Stimulated activated CD4-positive, alpha-beta T cell treated with anti-CD3 and anti-CD28 coated beads, Interleukin-4, amount 100 ng/mL, for 1 hour (primary cell): ENCODE results near the gene GRID2.
"Not testable (repeated sequence)": the region's sequence is repeated elsewhere in the genome, so short reads cannot be mapped to it uniquely, and the experiment has no call there.

Experiments used
- DNase-seq: peaks from one replicate; pipeline ENCODE4 v3.0.0-alpha.2; 2020

GRID2 gene

GRCh38 chr4:93348896-93349295, 1045.1 kb downstream of the GRID2 start:
- no peak for DNase-seq

- no peak for DNase-seq
Observed at GRCh38 chr4:93351846-93352245, 1048.1 kb downstream of the GRID2 start.

- DNase-seq = no peak
Observed at GRCh38 chr4:93355411-93355810, 1051.6 kb downstream of the GRID2 start.

- DNase-seq = no peak
Observed at GRCh38 chr4:93359586-93359985, 1055.8 kb downstream of the GRID2 start.

- DNase-seq = not testable (repeated sequence)
Observed at GRCh38 chr4:93366169-93366755, 1062.5 kb downstream of the GRID2 start.

- no peak for DNase-seq
Observed at GRCh38 chr4:93368968-93369367, 1065.2 kb downstream of the GRID2 start.

- DNase-seq = no peak
Observed at GRCh38 chr4:93370256-93370655, 1066.5 kb downstream of the GRID2 start.

GRCh38 chr4:93373893-93374860, 1070.4 kb downstream of the GRID2 start:
- no peak for DNase-seq

- DNase-seq = no peak
Observed at GRCh38 chr4:93384241-93384640, 1080.5 kb downstream of the GRID2 start.

- no peak for DNase-seq
Observed at GRCh38 chr4:93384887-93385286, 1081.1 kb downstream of the GRID2 start.

GRCh38 chr4:93394545-93395081, 1090.8 kb downstream of the GRID2 start:
- no peak for DNase-seq

GRCh38 chr4:93396272-93396671, 1092.5 kb downstream of the GRID2 start:
- no peak for DNase-seq

GRCh38 chr4:93403571-93403970, 1099.8 kb downstream of the GRID2 start:
- DNase-seq = no peak

GRCh38 chr4:93407493-93408275, 1103.9 kb downstream of the GRID2 start:
- DNase-seq = no peak

GRCh38 chr4:93409035-93409434, 1105.3 kb downstream of the GRID2 start:
- no peak for DNase-seq

- DNase-seq = no peak
Observed at GRCh38 chr4:93414041-93414550, 1110.3 kb downstream of the GRID2 start.

GRCh38 chr4:93416344-93417128, 1112.8 kb downstream of the GRID2 start:
- no peak for DNase-seq

- DNase-seq = no peak
Observed at GRCh38 chr4:93431371-93431770, 1127.6 kb downstream of the GRID2 start.

- no peak for DNase-seq
Observed at GRCh38 chr4:93433840-93434239, 1130.1 kb downstream of the GRID2 start.

GRCh38 chr4:93436000-93436626, 1132.3 kb downstream of the GRID2 start:
- no peak for DNase-seq

GRCh38 chr4:93437991-93438390, 1134.2 kb downstream of the GRID2 start:
- DNase-seq = no peak

GRCh38 chr4:93444860-93445259, 1141.1 kb downstream of the GRID2 start:
- DNase-seq = no peak
